ENCODE results near the gene STARD7. TPM values are rescaled to one million over a fixed set of nuclear protein-coding genes. Genes with fewer than 3 reads are reported as not detected.

STARD7 gene
- total and polyA plus RNA-seq, 2 of the 13 experiments (the other 11 are each of a cell fraction or from before 2014, with no cell fraction given): 88.2 to 300 TPM

DNA sequence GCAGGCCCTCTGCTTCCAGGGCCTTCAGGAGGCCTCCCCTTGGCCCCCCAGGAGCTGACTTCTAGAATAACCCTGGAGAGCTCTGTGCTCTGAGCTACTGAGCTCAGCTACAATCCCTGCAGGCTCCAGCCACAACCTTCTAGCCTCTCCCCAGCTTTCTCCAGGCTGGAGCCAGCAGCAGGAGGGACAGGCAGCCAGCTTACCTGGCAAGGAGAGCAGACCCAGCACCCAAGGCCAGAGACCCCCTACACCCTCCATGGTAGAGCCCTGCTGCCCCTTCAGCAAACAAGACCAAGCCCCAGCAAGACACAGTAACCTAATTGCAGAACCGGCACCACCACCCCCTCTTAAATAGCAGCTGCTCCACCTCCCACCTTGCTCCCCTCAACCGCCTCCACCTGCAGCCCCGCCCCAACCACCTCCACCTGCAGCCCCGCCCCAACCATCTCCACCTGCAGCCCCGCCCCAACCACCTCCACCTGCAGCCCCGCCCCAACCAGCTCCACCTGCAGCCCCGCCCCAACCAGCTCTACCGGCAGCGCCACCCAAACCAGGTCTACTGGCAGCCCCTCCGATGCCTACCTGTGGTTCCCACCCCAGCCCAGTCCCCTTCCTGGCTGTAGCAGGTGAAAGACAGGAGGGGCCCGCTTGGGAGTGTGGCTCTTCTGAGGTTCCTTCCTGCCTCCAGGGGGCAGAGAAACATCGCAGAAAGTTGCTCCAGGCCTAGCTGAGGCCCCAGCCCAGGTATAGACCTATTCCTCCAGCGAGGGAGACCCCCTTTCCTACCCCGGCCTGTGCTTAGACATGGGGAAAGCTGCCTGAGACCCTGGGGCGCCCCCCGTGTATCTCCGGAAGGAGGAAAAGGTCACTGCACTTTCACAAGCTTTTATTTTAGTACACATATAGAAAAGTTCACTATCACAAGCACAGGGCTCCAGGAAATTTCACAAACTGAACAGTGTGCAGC, 70.2 kb downstream of the STARD7 start, which contains the start of gene ASTL (continued):
- TF ChIP-seq RXRB (CRISPR knock-in tag; IDR thresholded peaks at IDR 0.05; ENCODE audit: borderline replicate concordance) (peak; percentile 26; the same call in 1 of the 2 replicates), KDM4B (CRISPR knock-in tag; IDR thresholded peaks at IDR 0.05) (no peak), THAP11 (CRISPR knock-in tag; IDR thresholded peaks at IDR 0.05) (no peak), ZNF224 (CRISPR knock-in tag; IDR thresholded peaks at IDR 0.05) (no peak), TARDBP (CRISPR knock-in tag; IDR thresholded peaks at IDR 0.05) (no peak), ZFY (CRISPR knock-in tag; IDR thresholded peaks at IDR 0.05) (0 out of 2 replicates have a peak, but pooled peaks have one; percentile 26), ZNF205 (CRISPR knock-in tag; IDR thresholded peaks at IDR 0.05) (no peak), MAZ (IDR thresholded peaks at IDR 0.05; ENCODE audit: borderline replicate concordance, low read depth, low read length) (no peak), MAZ (CRISPR knock-in tag; IDR thresholded peaks at IDR 0.05; ENCODE audit: low read depth) (0 out of 2 replicates have a peak, but pooled peaks have one; percentile 39), ZFX (CRISPR knock-in tag; IDR thresholded peaks at IDR 0.05; ENCODE audit: low read depth) (0 out of 2 replicates have a peak, but pooled peaks have one; percentile 38), ZNF83 (CRISPR knock-in tag; IDR thresholded peaks at IDR 0.05; ENCODE audit: borderline replicate concordance) (no peak), CREM (IDR thresholded peaks at IDR 0.05) (no peak), CREM (CRISPR knock-in tag; IDR thresholded peaks at IDR 0.05) (no peak), SMC3 (IDR thresholded peaks at IDR 0.05; ENCODE audit: low read length) (peak; percentile 80), HNRNPK (IDR thresholded peaks at IDR 0.05; ENCODE audit: low read depth, low read length, poor library complexity, severe bottlenecking) (no peak), BRCA1 (CRISPR knock-in tag; IDR thresholded peaks at IDR 0.05) (no peak), ZGPAT (CRISPR knock-in tag; IDR thresholded peaks at IDR 0.05) (no peak), SAP130 (CRISPR knock-in tag; IDR thresholded peaks at IDR 0.05; ENCODE audit: low read depth) (0 out of 2 replicates have a peak, but pooled peaks have one; percentile 14), ATM (IDR thresholded peaks at IDR 0.05; ENCODE audit: borderline replicate concordance) (no peak)
- TF ChIP-seq, protein P1, sequence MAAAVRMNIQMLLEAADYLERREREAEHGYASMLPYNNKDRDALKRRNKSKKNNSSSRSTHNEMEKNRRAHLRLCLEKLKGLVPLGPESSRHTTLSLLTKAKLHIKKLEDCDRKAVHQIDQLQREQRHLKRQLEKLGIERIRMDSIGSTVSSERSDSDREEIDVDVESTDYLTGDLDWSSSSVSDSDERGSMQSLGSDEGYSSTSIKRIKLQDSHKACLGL (CRISPR knock-in tag; IDR thresholded peaks at IDR 0.05): no peak
- TF ChIP-seq, protein P2, sequence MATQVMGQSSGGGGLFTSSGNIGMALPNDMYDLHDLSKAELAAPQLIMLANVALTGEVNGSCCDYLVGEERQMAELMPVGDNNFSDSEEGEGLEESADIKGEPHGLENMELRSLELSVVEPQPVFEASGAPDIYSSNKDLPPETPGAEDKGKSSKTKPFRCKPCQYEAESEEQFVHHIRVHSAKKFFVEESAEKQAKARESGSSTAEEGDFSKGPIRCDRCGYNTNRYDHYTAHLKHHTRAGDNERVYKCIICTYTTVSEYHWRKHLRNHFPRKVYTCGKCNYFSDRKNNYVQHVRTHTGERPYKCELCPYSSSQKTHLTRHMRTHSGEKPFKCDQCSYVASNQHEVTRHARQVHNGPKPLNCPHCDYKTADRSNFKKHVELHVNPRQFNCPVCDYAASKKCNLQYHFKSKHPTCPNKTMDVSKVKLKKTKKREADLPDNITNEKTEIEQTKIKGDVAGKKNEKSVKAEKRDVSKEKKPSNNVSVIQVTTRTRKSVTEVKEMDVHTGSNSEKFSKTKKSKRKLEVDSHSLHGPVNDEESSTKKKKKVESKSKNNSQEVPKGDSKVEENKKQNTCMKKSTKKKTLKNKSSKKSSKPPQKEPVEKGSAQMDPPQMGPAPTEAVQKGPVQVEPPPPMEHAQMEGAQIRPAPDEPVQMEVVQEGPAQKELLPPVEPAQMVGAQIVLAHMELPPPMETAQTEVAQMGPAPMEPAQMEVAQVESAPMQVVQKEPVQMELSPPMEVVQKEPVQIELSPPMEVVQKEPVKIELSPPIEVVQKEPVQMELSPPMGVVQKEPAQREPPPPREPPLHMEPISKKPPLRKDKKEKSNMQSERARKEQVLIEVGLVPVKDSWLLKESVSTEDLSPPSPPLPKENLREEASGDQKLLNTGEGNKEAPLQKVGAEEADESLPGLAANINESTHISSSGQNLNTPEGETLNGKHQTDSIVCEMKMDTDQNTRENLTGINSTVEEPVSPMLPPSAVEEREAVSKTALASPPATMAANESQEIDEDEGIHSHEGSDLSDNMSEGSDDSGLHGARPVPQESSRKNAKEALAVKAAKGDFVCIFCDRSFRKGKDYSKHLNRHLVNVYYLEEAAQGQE (IDR thresholded peaks at IDR 0.05; ENCODE audit: borderline replicate concordance in 1 of 2, low read depth in 1 of 2, low read length in 2 of 2): no peak
- TF ChIP-seq, protein P3, sequence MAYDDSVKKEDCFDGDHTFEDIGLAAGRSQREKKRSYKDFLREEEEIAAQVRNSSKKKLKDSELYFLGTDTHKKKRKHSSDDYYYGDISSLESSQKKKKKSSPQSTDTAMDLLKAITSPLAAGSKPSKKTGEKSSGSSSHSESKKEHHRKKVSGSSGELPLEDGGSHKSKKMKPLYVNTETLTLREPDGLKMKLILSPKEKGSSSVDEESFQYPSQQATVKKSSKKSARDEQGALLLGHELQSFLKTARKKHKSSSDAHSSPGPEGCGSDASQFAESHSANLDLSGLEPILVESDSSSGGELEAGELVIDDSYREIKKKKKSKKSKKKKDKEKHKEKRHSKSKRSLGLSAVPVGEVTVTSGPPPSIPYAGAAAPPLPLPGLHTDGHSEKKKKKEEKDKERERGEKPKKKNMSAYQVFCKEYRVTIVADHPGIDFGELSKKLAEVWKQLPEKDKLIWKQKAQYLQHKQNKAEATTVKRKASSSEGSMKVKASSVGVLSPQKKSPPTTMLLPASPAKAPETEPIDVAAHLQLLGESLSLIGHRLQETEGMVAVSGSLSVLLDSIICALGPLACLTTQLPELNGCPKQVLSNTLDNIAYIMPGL (CRISPR knock-in tag; IDR thresholded peaks at IDR 0.05; ENCODE audit: borderline replicate concordance in 1 of 2, low read depth in 1 of 2): 0 out of 4 replicates have a peak, but pooled peaks of 1 of the 2 experiments have one; percentile 18
